HepG2 (cell line): ENCODE results near the gene INHBC. TPM values are rescaled to one million over a fixed set of nuclear protein-coding genes. Genes with fewer than 3 reads are reported as not detected.

Source experiments
- ASH2L ChIP-seq: fragments of 300-600, 200-600 bp; sonication (generic); IDR thresholded peaks from 2 replicates; pipeline ENCODE4 v1.7.0; 2017; ENCODE audit warnings: low read depth, mild to moderate bottlenecking, moderate library complexity, mixed read lengths, low read length; ENCODE audit not compliant: insufficient read length
- IKZF4 ChIP-seq: sonication (generic); formaldehyde crosslinking; IDR thresholded peaks from 2 replicates; pipeline ENCODE4 v1.5.1; 2020; ENCODE audit warnings: borderline replicate concordance, mild to moderate bottlenecking, low read depth, missing genetic modification reagents; ENCODE audit errors: not compliant biosample characterization
- LCORL ChIP-seq, 2 experiments: fragments of 450-650 bp in 1 of 2; sonication (generic) in 1 of 2; formaldehyde crosslinking in 1 of 2; IDR thresholded peaks; 2 replicates each; pipeline versions ENCODE4 v1.5.0 to v1.6.1; 2017 to 2020; ENCODE audit warnings: antibody characterized with exemption in 1 of 2, missing genetic modification reagents in 1 of 2
- PHF21A ChIP-seq: sonication (generic); formaldehyde crosslinking; IDR thresholded peaks from 2 replicates; pipeline ENCODE4 v1.5.0; 2020; ENCODE audit warnings: mild to moderate bottlenecking, missing genetic modification reagents
- ZNF75D ChIP-seq: sonication (generic); formaldehyde crosslinking; IDR thresholded peaks from 2 replicates; pipeline ENCODE4 v1.8.1; 2023; ENCODE audit warnings: missing genetic modification reagents, mild to moderate bottlenecking, borderline replicate concordance
- ZNF761 ChIP-seq: sonication (generic); formaldehyde crosslinking; conservative IDR thresholded peaks from 2 replicates; pipeline ENCODE4 v1.4.0; 2020; ENCODE audit warnings: mild to moderate bottlenecking, missing genetic modification reagents
- polyA plus RNA-seq, 8 experiments: library from polyadenylated mRNA; depleted of rRNA in 3 of 8; stranded (reverse) in 7 of 8; unstranded in 1 of 8; fragments of >200 nt; fragmentation: Illumina TruSeq in 4 of 8; extraction: Trizol in 4 of 8; gene quantifications; 2 replicates each; pipeline versions ENCODE4 v1.2.1 to v1.2.3, GENCODE V29; 2011 to 2016; ENCODE audit warnings: low read depth in 4 of 8, missing spikeins in 1 of 8, mixed read lengths in 1 of 8; ENCODE audit not compliant: insufficient read depth in 1 of 8
- total RNA-seq, 5 experiments: library from RNA; depleted of rRNA; stranded (reverse); fragments of >200 nt; fragmentation: Illumina TruSeq; extraction: Trizol; gene quantifications; 2 replicates each; pipeline ENCODE4 v1.2.3, GENCODE V29; 2016; ENCODE audit warnings: low read depth in 1 of 5
- TF ChIP-seq, protein P1 (sequence below): sonication (generic); formaldehyde crosslinking; IDR thresholded peaks from 2 replicates; pipeline ENCODE4 v1.9.0; 2021; ENCODE audit warnings: missing genetic modification reagents, borderline replicate concordance
- TF ChIP-seq, protein P2 (sequence below): sonication (generic); formaldehyde crosslinking; IDR thresholded peaks from 2 replicates; pipeline ENCODE4 v1.5.0; 2020; ENCODE audit warnings: mild to moderate bottlenecking, missing genetic modification reagents, borderline replicate concordance

INHBC gene
- total and polyA plus RNA-seq, 2 of the 13 experiments (the other 11 are each of a cell fraction or from before 2014, with no cell fraction given): 1.8 to 13.8 TPM

DNA sequence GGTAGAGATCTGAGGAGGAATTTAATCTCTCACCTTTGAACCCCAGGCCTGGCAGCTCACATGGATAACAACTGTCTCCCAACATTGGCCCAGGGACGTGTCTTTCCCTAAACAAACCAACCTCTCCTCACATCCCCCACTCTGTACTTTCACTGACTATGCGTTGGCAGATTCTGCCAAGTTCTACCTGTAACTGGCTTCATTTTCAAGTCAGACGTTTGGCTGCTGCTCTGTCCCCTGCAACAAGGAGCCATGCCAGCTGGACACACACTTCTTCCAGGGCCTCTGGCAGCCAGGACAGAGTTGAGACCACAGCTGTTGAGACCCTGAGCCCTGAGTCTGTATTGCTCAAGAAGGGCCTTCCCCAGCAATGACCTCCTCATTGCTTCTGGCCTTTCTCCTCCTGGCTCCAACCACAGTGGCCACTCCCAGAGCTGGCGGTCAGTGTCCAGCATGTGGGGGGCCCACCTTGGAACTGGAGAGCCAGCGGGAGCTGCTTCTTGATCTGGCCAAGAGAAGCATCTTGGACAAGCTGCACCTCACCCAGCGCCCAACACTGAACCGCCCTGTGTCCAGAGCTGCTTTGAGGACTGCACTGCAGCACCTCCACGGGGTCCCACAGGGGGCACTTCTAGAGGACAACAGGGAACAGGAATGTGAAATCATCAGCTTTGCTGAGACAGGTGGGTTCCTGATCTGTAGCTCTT, at the start of gene INHBC (continued):
- TF ChIP-seq IKZF4 (CRISPR knock-in tag) (peak; percentile 27), LCORL (IDR thresholded peaks at IDR 0.05) (no peak), LCORL (CRISPR knock-in tag; IDR thresholded peaks at IDR 0.05) (peak; percentile 33; the same call in 1 of the 2 replicates), ZNF761 (CRISPR knock-in tag) (0 out of 2 replicates have a peak, but pooled peaks have one; percentile 50), PHF21A (peak; percentile 36; the same call in 1 of the 2 replicates), ASH2L (peak; percentile 41), ZNF75D (CRISPR knock-in tag) (0 out of 2 replicates have a peak, but pooled peaks have one; percentile 23)
- TF ChIP-seq, protein P1, sequence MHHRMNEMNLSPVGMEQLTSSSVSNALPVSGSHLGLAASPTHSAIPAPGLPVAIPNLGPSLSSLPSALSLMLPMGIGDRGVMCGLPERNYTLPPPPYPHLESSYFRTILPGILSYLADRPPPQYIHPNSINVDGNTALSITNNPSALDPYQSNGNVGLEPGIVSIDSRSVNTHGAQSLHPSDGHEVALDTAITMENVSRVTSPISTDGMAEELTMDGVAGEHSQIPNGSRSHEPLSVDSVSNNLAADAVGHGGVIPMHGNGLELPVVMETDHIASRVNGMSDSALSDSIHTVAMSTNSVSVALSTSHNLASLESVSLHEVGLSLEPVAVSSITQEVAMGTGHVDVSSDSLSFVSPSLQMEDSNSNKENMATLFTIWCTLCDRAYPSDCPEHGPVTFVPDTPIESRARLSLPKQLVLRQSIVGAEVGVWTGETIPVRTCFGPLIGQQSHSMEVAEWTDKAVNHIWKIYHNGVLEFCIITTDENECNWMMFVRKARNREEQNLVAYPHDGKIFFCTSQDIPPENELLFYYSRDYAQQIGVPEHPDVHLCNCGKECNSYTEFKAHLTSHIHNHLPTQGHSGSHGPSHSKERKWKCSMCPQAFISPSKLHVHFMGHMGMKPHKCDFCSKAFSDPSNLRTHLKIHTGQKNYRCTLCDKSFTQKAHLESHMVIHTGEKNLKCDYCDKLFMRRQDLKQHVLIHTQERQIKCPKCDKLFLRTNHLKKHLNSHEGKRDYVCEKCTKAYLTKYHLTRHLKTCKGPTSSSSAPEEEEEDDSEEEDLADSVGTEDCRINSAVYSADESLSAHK (CRISPR knock-in tag): no peak
- TF ChIP-seq, protein P2, sequence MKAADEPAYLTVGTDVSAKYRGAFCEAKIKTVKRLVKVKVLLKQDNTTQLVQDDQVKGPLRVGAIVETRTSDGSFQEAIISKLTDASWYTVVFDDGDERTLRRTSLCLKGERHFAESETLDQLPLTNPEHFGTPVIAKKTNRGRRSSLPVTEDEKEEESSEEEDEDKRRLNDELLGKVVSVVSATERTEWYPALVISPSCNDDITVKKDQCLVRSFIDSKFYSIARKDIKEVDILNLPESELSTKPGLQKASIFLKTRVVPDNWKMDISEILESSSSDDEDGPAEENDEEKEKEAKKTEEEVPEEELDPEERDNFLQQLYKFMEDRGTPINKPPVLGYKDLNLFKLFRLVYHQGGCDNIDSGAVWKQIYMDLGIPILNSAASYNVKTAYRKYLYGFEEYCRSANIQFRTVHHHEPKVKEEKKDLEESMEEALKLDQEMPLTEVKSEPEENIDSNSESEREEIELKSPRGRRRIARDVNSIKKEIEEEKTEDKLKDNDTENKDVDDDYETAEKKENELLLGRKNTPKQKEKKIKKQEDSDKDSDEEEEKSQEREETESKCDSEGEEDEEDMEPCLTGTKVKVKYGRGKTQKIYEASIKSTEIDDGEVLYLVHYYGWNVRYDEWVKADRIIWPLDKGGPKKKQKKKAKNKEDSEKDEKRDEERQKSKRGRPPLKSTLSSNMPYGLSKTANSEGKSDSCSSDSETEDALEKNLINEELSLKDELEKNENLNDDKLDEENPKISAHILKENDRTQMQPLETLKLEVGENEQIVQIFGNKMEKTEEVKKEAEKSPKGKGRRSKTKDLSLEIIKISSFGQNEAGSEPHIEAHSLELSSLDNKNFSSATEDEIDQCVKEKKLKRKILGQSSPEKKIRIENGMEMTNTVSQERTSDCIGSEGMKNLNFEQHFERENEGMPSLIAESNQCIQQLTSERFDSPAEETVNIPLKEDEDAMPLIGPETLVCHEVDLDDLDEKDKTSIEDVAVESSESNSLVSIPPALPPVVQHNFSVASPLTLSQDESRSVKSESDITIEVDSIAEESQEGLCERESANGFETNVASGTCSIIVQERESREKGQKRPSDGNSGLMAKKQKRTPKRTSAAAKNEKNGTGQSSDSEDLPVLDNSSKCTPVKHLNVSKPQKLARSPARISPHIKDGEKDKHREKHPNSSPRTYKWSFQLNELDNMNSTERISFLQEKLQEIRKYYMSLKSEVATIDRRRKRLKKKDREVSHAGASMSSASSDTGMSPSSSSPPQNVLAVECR (CRISPR knock-in tag): peak; percentile 44; the same call in 1 of the 2 replicates
